Muscle layer of colon (tissue), 2 donors: ENCODE measurements around the gene NOL7.

Experiments used
- H3K27ac ChIP-seq: one replicate; pipeline ENCODE4 v1.7.0; 2013; ENCODE audit warnings: low read depth, mild to moderate bottlenecking, low read length, moderate library complexity
- H3K27me3 ChIP-seq, 2 donors: one replicate each; pipeline ENCODE4 v1.7.0; 2013; ENCODE audit warnings: low read length in 2 of 2, mild to moderate bottlenecking in 2 of 2; ENCODE audit not compliant: insufficient read depth in 2 of 2, control insufficient read depth in 1 of 2
- H3K36me3 ChIP-seq: one replicate; pipeline ENCODE4 v1.7.0; 2013; ENCODE audit warnings: mild to moderate bottlenecking, low read length; ENCODE audit not compliant: insufficient read depth
- H3K4me1 ChIP-seq: one replicate; pipeline ENCODE4 v1.7.0; 2013; ENCODE audit warnings: mild to moderate bottlenecking, low read length; ENCODE audit not compliant: insufficient read depth
- H3K4me3 ChIP-seq, 2 donors: one replicate each; pipeline ENCODE4 v1.7.0; 2013; ENCODE audit warnings: low read length in 2 of 2, low read depth in 1 of 2, mild to moderate bottlenecking in 1 of 2, moderate library complexity in 1 of 2
- H3K9ac ChIP-seq: one replicate; pipeline ENCODE4 v1.7.0; 2013; ENCODE audit warnings: low read length
- H3K9me3 ChIP-seq: one replicate; pipeline ENCODE4 v1.7.0; 2013; ENCODE audit warnings: mild to moderate bottlenecking, low read length
- donor health status: abdominal sarcoma.
- donor health status: Adenocarcinoma of cecum.

NOL7 gene

GRCh38 chr6:13614926-13615791 lies at the start of gene NOL7:
Gene NOL7 (plus strand): TSS chr6:13615335. CDS start chr6:13615359, 24 bp downstream.
- Histone ChIP-seq H3K9ac (peak within 1 kb of the TSS; percentile 72), H3K36me3 (peaks cover 31% of the 10 kb centered on the region), H3K27ac (peak within 1 kb of the TSS; percentile 91), H3K9me3 (no peaks in the 10 kb centered on the region), H3K4me1 (peaks cover 18% of the 10 kb centered on the region), H3K27me3 (no peaks in the 10 kb centered on the region), H3K4me3 (peak within 1 kb of the TSS; percentile 79 to 85)

GRCh38 chr6:13565921-13566320 lies 49.2 kb upstream of the NOL7 start:
- H3K9me3 ChIP-seq: no peaks in the 10 kb centered on the region
- H3K36me3 ChIP-seq: no peaks in the 10 kb centered on the region
- no peaks in the 10 kb centered on the region for H3K4me1 ChIP-seq
- H3K4me3 ChIP-seq: no peak overlapping the region
- H3K9ac ChIP-seq: no peak overlapping the region
- H3K27me3 ChIP-seq: no peaks in the 10 kb centered on the region
- no peak overlapping the region for H3K27ac ChIP-seq

- no peaks in the 10 kb centered on the region for H3K27me3 ChIP-seq
- H3K9me3 ChIP-seq: no peaks in the 10 kb centered on the region
- H3K4me1 ChIP-seq: no peaks in the 10 kb centered on the region
- H3K36me3 ChIP-seq: no peaks in the 10 kb centered on the region
- H3K9ac ChIP-seq: no peak overlapping the region
- H3K4me3 ChIP-seq: no peak overlapping the region
- H3K27ac ChIP-seq: no peak overlapping the region
Observed at GRCh38 chr6:13566500-13566899, 48.6 kb upstream of the NOL7 start.

- no peak overlapping the region for H3K4me3 ChIP-seq
- peaks cover 8% of the 10 kb centered on the region for H3K4me1 ChIP-seq
- no peaks in the 10 kb centered on the region for H3K9me3 ChIP-seq
- no peaks in the 10 kb centered on the region for H3K27me3 ChIP-seq
- H3K27ac ChIP-seq: no peak overlapping the region
- H3K9ac ChIP-seq: no peak overlapping the region
- H3K36me3 ChIP-seq: no peaks in the 10 kb centered on the region
Observed at GRCh38 chr6:13568970-13569369, 46.2 kb upstream of the NOL7 start.

- Histone ChIP-seq H3K9me3 (no peaks in the 10 kb centered on the region), H3K27ac (no peak overlapping the region), H3K4me3 (no peak overlapping the region), H3K9ac (no peak overlapping the region), H3K27me3 (no peaks in the 10 kb centered on the region), H3K36me3 (no peaks in the 10 kb centered on the region), H3K4me1 (peaks cover 8% of the 10 kb centered on the region)
Observed at GRCh38 chr6:13572240-13572639, 42.9 kb upstream of the NOL7 start.

- peak overlapping the region; percentile 10 for H3K9ac ChIP-seq
- H3K4me3 ChIP-seq: peak overlapping the region in 1 of 2 donors; percentile 53
- H3K36me3 ChIP-seq: no peaks in the 10 kb centered on the region
- no peaks in the 10 kb centered on the region for H3K9me3 ChIP-seq
- H3K27ac ChIP-seq: peak overlapping the region; percentile 88
- H3K27me3 ChIP-seq: no peaks in the 10 kb centered on the region
- H3K4me1 ChIP-seq: peaks cover 8% of the 10 kb centered on the region
Observed at GRCh38 chr6:13572951-13573654, 42.0 kb upstream of the NOL7 start.

GRCh38 chr6:13573669-13574110 lies 41.4 kb upstream of the NOL7 start:
- H3K9me3 ChIP-seq: no peaks in the 10 kb centered on the region
- peak overlapping the region; percentile 53 to 100 for H3K4me3 ChIP-seq
- peak overlapping the region; percentile 88 for H3K27ac ChIP-seq
- no peaks in the 10 kb centered on the region for H3K27me3 ChIP-seq
- peaks cover 8% of the 10 kb centered on the region for H3K4me1 ChIP-seq
- H3K36me3 ChIP-seq: no peaks in the 10 kb centered on the region
- peak overlapping the region; percentile 10 for H3K9ac ChIP-seq

GRCh38 chr6:13574149-13574570 lies 41.0 kb upstream of the NOL7 start:
- Histone ChIP-seq H3K27ac (peak overlapping the region; percentile 88), H3K4me1 (peaks cover 8% of the 10 kb centered on the region), H3K9me3 (no peaks in the 10 kb centered on the region), H3K9ac (peak overlapping the region; percentile 85), H3K36me3 (no peaks in the 10 kb centered on the region), H3K4me3 (peak overlapping the region; percentile 91 to 100), H3K27me3 (no peaks in the 10 kb centered on the region)

GRCh38 chr6:13574571-13575376 lies 40.4 kb upstream of the NOL7 start, which contains the start of gene SIRT5:
Gene SIRT5 (plus strand): TSS chr6:13574601. CDS start chr6:13584111, 9,510 bp downstream.
- Histone ChIP-seq H3K9ac (peak within 1 kb of the TSS; percentile 85), H3K27ac (peak within 1 kb of the TSS; percentile 88), H3K4me1 (peaks cover 8% of the 10 kb centered on the region), H3K9me3 (no peaks in the 10 kb centered on the region), H3K36me3 (no peaks in the 10 kb centered on the region), H3K4me3 (peak within 1 kb of the TSS; percentile 91 to 100), H3K27me3 (no peaks in the 10 kb centered on the region)

- H3K9me3 ChIP-seq: no peaks in the 10 kb centered on the region
- H3K27me3 ChIP-seq: no peaks in the 10 kb centered on the region
- no peak overlapping the region for H3K9ac ChIP-seq
- peak overlapping the region; percentile 91 to 100 for H3K4me3 ChIP-seq
- H3K36me3 ChIP-seq: no peaks in the 10 kb centered on the region
- peaks cover 8% of the 10 kb centered on the region for H3K4me1 ChIP-seq
- peak overlapping the region; percentile 88 for H3K27ac ChIP-seq
Observed at GRCh38 chr6:13575377-13575775, 39.8 kb upstream of the NOL7 start.

- no peak overlapping the region for H3K27ac ChIP-seq
- H3K27me3 ChIP-seq: no peaks in the 10 kb centered on the region
- H3K4me3 ChIP-seq: no peak overlapping the region
- no peak overlapping the region for H3K9ac ChIP-seq
- H3K4me1 ChIP-seq: peaks cover 8% of the 10 kb centered on the region
- peaks cover 2% of the 10 kb centered on the region for H3K36me3 ChIP-seq
- H3K9me3 ChIP-seq: no peaks in the 10 kb centered on the region
Observed at GRCh38 chr6:13576017-13576416, 39.1 kb upstream of the NOL7 start.
